ENCODE measurements around the gene OR5AN1.

- TF ChIP-seq GABPA (IDR thresholded peaks at IDR 0.05 in 1 of 2, conservative IDR thresholded peaks at IDR 0.05 in 1 of 2), result no peak
- TF ChIP-seq JUND (IDR thresholded peaks at IDR 0.05), result no peak
- TF ChIP-seq EGR1 (IDR thresholded peaks at IDR 0.05; ENCODE audit: low read depth in 2 of 2), result no peak
- no peak for TF ChIP-seq CTCF (IDR thresholded peaks at IDR 0.05; ENCODE audit: low read depth, low read length, missing input control)
- TF ChIP-seq, protein P1, sequence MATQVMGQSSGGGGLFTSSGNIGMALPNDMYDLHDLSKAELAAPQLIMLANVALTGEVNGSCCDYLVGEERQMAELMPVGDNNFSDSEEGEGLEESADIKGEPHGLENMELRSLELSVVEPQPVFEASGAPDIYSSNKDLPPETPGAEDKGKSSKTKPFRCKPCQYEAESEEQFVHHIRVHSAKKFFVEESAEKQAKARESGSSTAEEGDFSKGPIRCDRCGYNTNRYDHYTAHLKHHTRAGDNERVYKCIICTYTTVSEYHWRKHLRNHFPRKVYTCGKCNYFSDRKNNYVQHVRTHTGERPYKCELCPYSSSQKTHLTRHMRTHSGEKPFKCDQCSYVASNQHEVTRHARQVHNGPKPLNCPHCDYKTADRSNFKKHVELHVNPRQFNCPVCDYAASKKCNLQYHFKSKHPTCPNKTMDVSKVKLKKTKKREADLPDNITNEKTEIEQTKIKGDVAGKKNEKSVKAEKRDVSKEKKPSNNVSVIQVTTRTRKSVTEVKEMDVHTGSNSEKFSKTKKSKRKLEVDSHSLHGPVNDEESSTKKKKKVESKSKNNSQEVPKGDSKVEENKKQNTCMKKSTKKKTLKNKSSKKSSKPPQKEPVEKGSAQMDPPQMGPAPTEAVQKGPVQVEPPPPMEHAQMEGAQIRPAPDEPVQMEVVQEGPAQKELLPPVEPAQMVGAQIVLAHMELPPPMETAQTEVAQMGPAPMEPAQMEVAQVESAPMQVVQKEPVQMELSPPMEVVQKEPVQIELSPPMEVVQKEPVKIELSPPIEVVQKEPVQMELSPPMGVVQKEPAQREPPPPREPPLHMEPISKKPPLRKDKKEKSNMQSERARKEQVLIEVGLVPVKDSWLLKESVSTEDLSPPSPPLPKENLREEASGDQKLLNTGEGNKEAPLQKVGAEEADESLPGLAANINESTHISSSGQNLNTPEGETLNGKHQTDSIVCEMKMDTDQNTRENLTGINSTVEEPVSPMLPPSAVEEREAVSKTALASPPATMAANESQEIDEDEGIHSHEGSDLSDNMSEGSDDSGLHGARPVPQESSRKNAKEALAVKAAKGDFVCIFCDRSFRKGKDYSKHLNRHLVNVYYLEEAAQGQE (IDR thresholded peaks at IDR 0.05), result no peak
- TF ChIP-seq, protein P2, sequence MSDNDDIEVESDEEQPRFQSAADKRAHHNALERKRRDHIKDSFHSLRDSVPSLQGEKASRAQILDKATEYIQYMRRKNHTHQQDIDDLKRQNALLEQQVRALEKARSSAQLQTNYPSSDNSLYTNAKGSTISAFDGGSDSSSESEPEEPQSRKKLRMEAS (IDR thresholded peaks at IDR 0.05), result no peak
- no peak for TF ChIP-seq RAD21 (IDR thresholded peaks at IDR 0.05)
- no peak for TF ChIP-seq SP1 (IDR thresholded peaks at IDR 0.05)
- no peak for TF ChIP-seq TAF1 (conservative IDR thresholded peaks at IDR 0.05)
- no peak for TF ChIP-seq HNF4A (conservative IDR thresholded peaks at IDR 0.05)
- no peak for TF ChIP-seq ATF3 (IDR thresholded peaks at IDR 0.05)
- TF ChIP-seq, protein P3, sequence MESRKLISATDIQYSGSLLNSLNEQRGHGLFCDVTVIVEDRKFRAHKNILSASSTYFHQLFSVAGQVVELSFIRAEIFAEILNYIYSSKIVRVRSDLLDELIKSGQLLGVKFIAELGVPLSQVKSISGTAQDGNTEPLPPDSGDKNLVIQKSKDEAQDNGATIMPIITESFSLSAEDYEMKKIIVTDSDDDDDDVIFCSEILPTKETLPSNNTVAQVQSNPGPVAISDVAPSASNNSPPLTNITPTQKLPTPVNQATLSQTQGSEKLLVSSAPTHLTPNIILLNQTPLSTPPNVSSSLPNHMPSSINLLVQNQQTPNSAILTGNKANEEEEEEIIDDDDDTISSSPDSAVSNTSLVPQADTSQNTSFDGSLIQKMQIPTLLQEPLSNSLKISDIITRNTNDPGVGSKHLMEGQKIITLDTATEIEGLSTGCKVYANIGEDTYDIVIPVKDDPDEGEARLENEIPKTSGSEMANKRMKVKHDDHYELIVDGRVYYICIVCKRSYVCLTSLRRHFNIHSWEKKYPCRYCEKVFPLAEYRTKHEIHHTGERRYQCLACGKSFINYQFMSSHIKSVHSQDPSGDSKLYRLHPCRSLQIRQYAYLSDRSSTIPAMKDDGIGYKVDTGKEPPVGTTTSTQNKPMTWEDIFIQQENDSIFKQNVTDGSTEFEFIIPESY (IDR thresholded peaks at IDR 0.05), result no peak
Measured at GRCh38 chr11:59358595-59358994, at the start of gene OR5AN1.
